Tibial nerve (tissue), 4 donors: ENCODE results near the gene FKBP3. TPM values are rescaled to one million over a fixed set of nuclear protein-coding genes. Genes with fewer than 3 reads are reported as not detected.

Experiments used
- DNase-seq, 2 donors: peaks; one replicate each; pipeline ENCODE4 v3.0.0-alpha.2; 2019; ENCODE audit warnings: low spot score in 2 of 2
- H3K27ac ChIP-seq, 4 donors: fragments of 200-600 bp; sonication (generic) in 3 of 4; one replicate each; pipeline ENCODE4 v1.5.1; 2017 to 2019; ENCODE audit warnings: mild to moderate bottlenecking in 1 of 4
- H3K27me3 ChIP-seq, 2 donors: fragments of 200-600 bp; sonication (generic) in 1 of 2; one replicate each; pipeline versions ENCODE4 v1.5.1 to v1.6.0; 2017 to 2019
- H3K36me3 ChIP-seq, 3 donors: fragments of 200-600 bp; sonication (generic); one replicate each; pipeline ENCODE4 v1.5.1; 2018 to 2019
- H3K4me1 ChIP-seq, 4 donors: fragments of 200-600 bp; sonication (generic) in 3 of 4; one replicate each; pipeline ENCODE4 v1.5.1; 2017 to 2019
- H3K4me3 ChIP-seq, 4 donors: fragments of 200-600 bp; sonication (generic) in 3 of 4; one replicate each; pipeline ENCODE4 v1.5.1; 2017 to 2019; ENCODE audit warnings: mild to moderate bottlenecking in 1 of 4, moderate library complexity in 1 of 4
- H3K9me3 ChIP-seq, 4 donors: fragments of 200-600 bp; sonication (generic) in 3 of 4; one replicate each; pipeline ENCODE4 v1.5.1; 2017 to 2019
- EP300 ChIP-seq, 2 donors: sonication (generic); formaldehyde crosslinking; IDR thresholded peaks; one replicate each; pipeline ENCODE4 v1.6.1; 2017; ENCODE audit warnings: antibody characterized with exemption in 2 of 2, mild to moderate bottlenecking in 1 of 2
- POLR2A ChIP-seq, 2 donors: fragments of 450-650 bp; IDR thresholded peaks; one replicate each; pipeline ENCODE4 v1.6.1; 2017; ENCODE audit warnings: antibody characterized with exemption in 2 of 2, mild to moderate bottlenecking in 2 of 2, moderate library complexity in 2 of 2
- WGBS, 2 donors: methylation state at CpG; one replicate each; pipeline ENCODE4 v1.1.5; 2018; 5-methylcytosine and 5-hydroxymethylcytosine counted together
- total RNA-seq, 4 donors: library from RNA; depleted of rRNA; stranded (reverse); fragments of >200 nt; gene quantifications; one replicate each; pipeline ENCODE4 v1.1.0, GENCODE V29; 2016
- TF ChIP-seq, protein P1 (sequence below), 5 experiments: fragments of 200-600 bp in 3 of 5; fragments of 450-650 bp in 2 of 5; sonication (generic) in 3 of 5; IDR thresholded peaks; one replicate each; pipeline ENCODE4 v1.5.1; 2016 to 2019; ENCODE audit warnings: antibody characterized with exemption in 5 of 5, mild to moderate bottlenecking in 3 of 5, moderate library complexity in 2 of 5

FKBP3 gene
- total RNA-seq, 4 donors from 2014 or later = 19.6 to 45.7 (median 32.7) TPM

DNA sequence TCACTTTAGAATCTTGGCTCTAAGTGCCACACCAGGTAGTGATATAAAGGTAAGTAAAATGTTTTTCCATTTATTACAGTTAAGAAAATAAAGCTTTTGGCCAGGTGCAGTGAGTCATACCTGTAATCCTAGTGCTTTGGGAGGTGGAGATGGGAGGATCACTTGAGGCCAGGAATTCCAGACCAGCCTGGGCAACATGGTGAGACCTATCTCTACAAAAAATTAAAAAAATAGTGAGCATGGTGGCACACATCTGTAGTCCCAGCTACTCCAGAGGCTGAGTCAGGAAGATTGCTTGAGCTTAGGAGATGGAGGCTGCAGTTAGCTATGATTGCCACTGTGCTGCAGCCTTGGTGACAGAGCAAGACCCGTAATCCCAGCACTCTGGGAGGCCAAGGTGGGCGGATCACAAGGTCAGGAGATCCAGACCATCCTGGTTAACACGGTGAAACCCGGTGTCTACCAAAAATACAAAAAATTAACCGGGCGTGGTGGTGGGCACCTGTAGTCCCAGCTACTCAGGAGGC lies 6.4 kb upstream of the FKBP3 start:
- Histone ChIP-seq H3K9me3 (no peaks in the 10 kb centered on the region), H3K4me3 (no peak overlapping the region), H3K27me3 (no peaks in the 10 kb centered on the region), H3K36me3 (peaks cover 0 to 11% (median 0%) of the 10 kb centered on the region in 3 donors), H3K4me1 (peaks cover 0 to 31% (median 16%) of the 10 kb centered on the region in 4 donors), H3K27ac (no peak overlapping the region)
- WGBS, 2 donors = 96 to 99% methylated on average over 6 of the region's 6 CpGs
- TF ChIP-seq POLR2A (IDR thresholded peaks at IDR 0.05) (no peak), EP300 (IDR thresholded peaks at IDR 0.05) (no peak)
- TF ChIP-seq, protein P1, sequence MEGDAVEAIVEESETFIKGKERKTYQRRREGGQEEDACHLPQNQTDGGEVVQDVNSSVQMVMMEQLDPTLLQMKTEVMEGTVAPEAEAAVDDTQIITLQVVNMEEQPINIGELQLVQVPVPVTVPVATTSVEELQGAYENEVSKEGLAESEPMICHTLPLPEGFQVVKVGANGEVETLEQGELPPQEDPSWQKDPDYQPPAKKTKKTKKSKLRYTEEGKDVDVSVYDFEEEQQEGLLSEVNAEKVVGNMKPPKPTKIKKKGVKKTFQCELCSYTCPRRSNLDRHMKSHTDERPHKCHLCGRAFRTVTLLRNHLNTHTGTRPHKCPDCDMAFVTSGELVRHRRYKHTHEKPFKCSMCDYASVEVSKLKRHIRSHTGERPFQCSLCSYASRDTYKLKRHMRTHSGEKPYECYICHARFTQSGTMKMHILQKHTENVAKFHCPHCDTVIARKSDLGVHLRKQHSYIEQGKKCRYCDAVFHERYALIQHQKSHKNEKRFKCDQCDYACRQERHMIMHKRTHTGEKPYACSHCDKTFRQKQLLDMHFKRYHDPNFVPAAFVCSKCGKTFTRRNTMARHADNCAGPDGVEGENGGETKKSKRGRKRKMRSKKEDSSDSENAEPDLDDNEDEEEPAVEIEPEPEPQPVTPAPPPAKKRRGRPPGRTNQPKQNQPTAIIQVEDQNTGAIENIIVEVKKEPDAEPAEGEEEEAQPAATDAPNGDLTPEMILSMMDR (IDR thresholded peaks at IDR 0.05) = no peak
- DNase-seq = no peak

DNA sequence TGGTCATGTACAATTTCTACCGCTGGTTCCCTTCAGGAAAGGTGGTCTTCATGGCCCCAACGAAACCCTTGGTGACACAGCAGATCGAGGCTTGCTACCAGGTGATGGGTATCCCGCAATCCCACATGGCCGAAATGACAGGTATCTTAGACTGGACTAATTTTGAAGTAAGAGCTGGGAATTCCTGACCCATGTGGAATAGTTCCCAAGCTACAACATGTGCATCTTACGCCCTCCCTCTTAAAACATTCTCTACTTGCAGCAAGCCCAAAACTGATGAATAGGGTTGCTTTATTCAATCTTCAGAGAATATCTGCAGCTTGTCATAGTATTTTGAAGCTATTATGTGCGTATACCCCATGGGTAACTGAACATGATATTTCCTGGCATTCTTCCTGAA lies 2.1 kb upstream of the FKBP3 start:
- H3K36me3 ChIP-seq = no peaks in the 10 kb centered on the region
- H3K4me1 ChIP-seq = peaks cover 0 to 43% (median 22%) of the 10 kb centered on the region in 4 donors
- H3K4me3 ChIP-seq = peak overlapping the region; percentile 64 to 80 (median 78)
- no peak for DNase-seq
- H3K9me3 ChIP-seq = no peaks in the 10 kb centered on the region
- H3K27ac ChIP-seq = peak overlapping the region in 1 of 4 donors; percentile 92
- no peaks in the 10 kb centered on the region for H3K27me3 ChIP-seq
- WGBS, 2 donors = 1 to 3% methylated on average over 7 of the region's 7 CpGs
- TF ChIP-seq, protein P1 (IDR thresholded peaks at IDR 0.05) = no peak
- no peak for TF ChIP-seq POLR2A (IDR thresholded peaks at IDR 0.05)
- TF ChIP-seq EP300 (IDR thresholded peaks at IDR 0.05) = no peak

DNA sequence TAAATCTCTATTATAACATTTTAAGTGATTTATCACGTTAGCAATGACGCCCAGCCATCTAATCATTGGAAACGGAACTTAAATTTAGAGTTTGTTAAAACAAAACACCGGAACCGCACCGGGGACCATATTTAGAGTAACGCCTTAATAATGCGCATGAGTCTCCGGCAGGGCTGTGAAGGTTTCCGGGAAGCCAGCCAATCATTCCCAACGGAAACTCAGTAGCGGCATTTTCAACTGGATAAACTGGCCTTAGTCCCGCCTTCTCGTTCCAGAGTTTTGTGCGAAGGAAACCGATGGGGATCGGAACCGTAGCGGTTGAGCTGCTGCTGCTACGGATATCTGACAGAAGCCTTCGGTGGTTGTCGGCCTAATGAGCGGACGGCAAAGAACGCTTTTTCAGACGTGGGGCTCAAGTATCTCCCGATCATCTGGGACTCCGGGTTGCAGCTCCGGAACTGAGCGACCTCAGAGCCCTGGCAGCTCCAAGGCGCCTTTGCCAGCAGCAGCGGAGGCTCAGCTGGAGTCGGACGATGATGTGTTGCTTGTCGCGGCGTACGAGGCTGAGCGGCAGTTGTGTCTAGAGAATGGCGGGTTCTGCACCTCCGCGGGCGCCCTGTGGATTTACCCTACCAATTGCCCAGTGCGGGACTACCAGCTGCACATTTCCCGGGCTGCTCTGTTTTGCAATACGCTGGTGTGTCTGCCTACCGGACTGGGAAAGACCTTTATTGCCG lies 1.5 kb upstream of the FKBP3 start, which contains the start of gene FANCM:
TSS of gene FANCM (plus strand) at position 272 of the 737 bp plus-strand sequence. CDS start at position 374, 102 bp downstream.
- H3K27ac ChIP-seq = peak within 1 kb of the TSS; percentile 77 to 93 (median 88)
- peak; percentile 74 to 86 for TF ChIP-seq EP300 (IDR thresholded peaks at IDR 0.05)
- TF ChIP-seq, protein P1 (IDR thresholded peaks at IDR 0.05) = peak in 1 of 5 experiments; percentile 35
- TF ChIP-seq POLR2A (IDR thresholded peaks at IDR 0.05) = no peak

DNA sequence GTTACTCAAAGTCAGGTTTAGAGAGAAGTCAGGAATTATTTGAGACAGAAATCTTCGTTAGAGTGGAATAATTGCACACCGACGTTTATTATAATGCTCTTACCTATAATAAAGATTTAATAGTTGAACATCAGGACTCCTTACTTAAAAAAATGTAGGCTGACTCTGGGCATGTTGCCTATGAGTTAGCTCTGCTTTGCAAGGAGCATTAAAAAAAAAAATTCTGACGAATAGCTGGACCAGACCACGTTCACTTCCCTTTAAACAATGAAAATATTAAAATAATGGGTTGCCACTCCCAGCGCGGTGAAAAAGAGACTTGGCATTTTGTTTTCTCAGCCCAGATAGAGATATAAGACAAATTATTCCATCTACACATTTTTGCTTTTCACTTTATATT lies 875 bp upstream of the FKBP3 start:
- WGBS, 2 donors = 0 to 2% methylated on average over 7 of the region's 7 CpGs
- peaks cover 0 to 43% (median 22%) of the 10 kb centered on the region in 4 donors for H3K4me1 ChIP-seq
- TF ChIP-seq, protein P1 (IDR thresholded peaks at IDR 0.05) = no peak
- TF ChIP-seq POLR2A (IDR thresholded peaks at IDR 0.05) = no peak
- no peak for TF ChIP-seq EP300 (IDR thresholded peaks at IDR 0.05)
- no peaks in the 10 kb centered on the region for H3K36me3 ChIP-seq
- no peaks in the 10 kb centered on the region for H3K9me3 ChIP-seq
- peak in 1 of 2 donors; percentile 7 for DNase-seq
- peak overlapping the region; percentile 64 to 80 (median 78) for H3K4me3 ChIP-seq
- H3K27me3 ChIP-seq = no peaks in the 10 kb centered on the region
- peak overlapping the region; percentile 77 to 93 (median 88) for H3K27ac ChIP-seq

More for the DNA sequence above, 1.5 kb upstream of the FKBP3 start, which contains the start of gene FANCM:
- no peaks in the 10 kb centered on the region for H3K36me3 ChIP-seq
- peak; percentile 87 to 97 for DNase-seq
- H3K4me3 ChIP-seq = peak within 1 kb of the TSS; percentile 64 to 80 (median 78)
- peaks cover 0 to 43% (median 22%) of the 10 kb centered on the region in 4 donors for H3K4me1 ChIP-seq
- no peaks in the 10 kb centered on the region for H3K27me3 ChIP-seq
- H3K9me3 ChIP-seq = no peaks in the 10 kb centered on the region
- WGBS, 2 donors = 0% methylated on average over 27 to 30 of the region's 48 CpGs

DNA sequence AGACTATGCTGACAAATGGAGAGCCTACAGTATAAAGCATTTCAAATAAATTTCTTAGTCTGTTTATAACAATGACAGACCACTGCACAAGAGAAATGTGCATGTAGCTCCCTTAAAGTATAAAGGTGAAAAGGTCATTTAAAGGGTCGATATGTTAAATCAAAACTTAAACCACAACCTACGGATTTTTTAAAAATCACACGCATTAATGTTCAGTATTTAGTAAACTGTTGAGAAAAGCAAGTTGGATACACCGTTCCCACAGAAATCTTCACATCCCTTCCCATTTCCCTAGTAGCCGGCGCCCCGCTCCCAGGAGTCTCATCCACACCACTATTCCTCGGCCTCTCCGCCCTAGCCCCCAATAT lies 614 bp downstream of the FKBP3 start:
- DNase-seq = no peak
- 1% methylated on average over 9 of the region's 9 CpGs for WGBS, 2 donors
- peaks cover 0 to 38% (median 22%) of the 10 kb centered on the region in 4 donors for H3K4me1 ChIP-seq
- H3K9me3 ChIP-seq = no peaks in the 10 kb centered on the region
- peak overlapping the region; percentile 64 to 80 (median 78) for H3K4me3 ChIP-seq
- TF ChIP-seq POLR2A (IDR thresholded peaks at IDR 0.05) (no peak), EP300 (IDR thresholded peaks at IDR 0.05) (no peak)
- TF ChIP-seq, protein P1 (IDR thresholded peaks at IDR 0.05) = no peak
- peak overlapping the region; percentile 77 to 93 (median 88) for H3K27ac ChIP-seq
- H3K27me3 ChIP-seq = no peaks in the 10 kb centered on the region
- H3K36me3 ChIP-seq = no peaks in the 10 kb centered on the region
